ENCODE measurements around the gene NELFB. TPM values are rescaled to one million over a fixed set of nuclear protein-coding genes. Genes with fewer than 3 reads are reported as not detected.

NELFB gene
- polyA plus RNA-seq, 1 donor (not counting 4 experiments of a cell fraction or from before 2014, with no cell fraction given), result 25.1 TPM

DNA sequence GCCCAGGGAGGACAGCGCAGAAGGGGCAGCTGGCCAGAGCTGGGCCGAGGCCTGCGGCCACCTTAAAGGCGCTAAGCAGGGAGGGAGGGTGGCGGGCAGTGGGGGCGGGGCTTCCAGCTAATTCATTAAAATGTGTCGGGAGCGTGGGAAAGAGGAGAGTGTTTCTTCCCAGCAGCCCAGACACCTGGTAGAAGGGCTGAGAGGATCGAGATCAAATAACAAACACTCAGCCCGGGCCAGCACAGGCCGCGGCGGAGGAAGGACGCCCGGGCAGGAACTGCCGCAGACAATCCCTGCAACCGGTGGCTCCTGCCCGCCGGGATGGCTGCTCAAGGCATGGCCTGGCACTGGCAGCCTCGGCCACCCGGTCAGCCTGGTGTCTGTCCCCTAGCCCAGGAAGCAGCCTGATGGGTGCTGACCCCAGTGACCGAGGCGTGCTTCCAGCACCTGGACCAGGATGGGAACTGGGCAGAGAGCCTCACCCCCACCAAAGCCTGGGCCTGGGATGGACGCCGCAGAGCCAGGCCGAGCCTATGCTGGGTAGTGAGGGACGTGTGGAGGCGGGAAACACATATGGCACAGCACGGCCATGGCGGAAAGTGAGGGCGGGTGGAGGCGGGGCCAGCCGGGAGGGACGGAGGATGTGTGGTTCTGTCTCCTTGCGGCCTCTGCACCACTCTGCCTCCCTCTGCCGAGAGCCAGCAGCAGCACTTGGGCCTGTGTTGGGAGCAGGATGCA is 50.1 kb downstream of the NELFB start:
- Histone ChIP-seq H2AFZ (ENCODE audit: control insufficient read depth, low read length) (peak overlapping the region; percentile 87), H3K4me1 (ENCODE audit: control insufficient read depth, extremely low read depth, insufficient read depth, low read length) (peaks cover 27% of the 10 kb centered on the region), H3K27me3 (ENCODE audit: control insufficient read depth, extremely low read depth, insufficient read depth, low read length) (peaks cover 12% of the 10 kb centered on the region), H3K9me1 (ENCODE audit: control insufficient read depth, extremely low read depth, insufficient read depth, low read length) (no peaks in the 10 kb centered on the region), H4K20me1 (ENCODE audit: control insufficient read depth, extremely low read depth, insufficient read depth, low read length) (no peaks in the 10 kb centered on the region), H3K9me3 (ENCODE audit: control insufficient read depth, low read depth, low read length) (no peaks in the 10 kb centered on the region), H3K4me3 (ENCODE audit: control insufficient read depth in 2 of 3, extremely low read depth in 1 of 3, insufficient read depth in 2 of 3, low read depth in 1 of 3, low read length in 3 of 3) (no peak overlapping the region), H3K36me3 (ENCODE audit: control insufficient read depth in 2 of 2, extremely low read depth in 1 of 2, insufficient read depth in 2 of 2, low read length in 2 of 2) (no peaks in the 10 kb centered on the region), H3K79me2 (ENCODE audit: control insufficient read depth, insufficient read depth, low read length) (no peaks in the 10 kb centered on the region), H3K9ac (ENCODE audit: control insufficient read depth, extremely low read depth, insufficient read depth, low read length) (peak overlapping the region; percentile 42), H3K4me2 (ENCODE audit: control insufficient read depth, extremely low read depth, insufficient read depth, low read depth, low read length) (peak overlapping the region; percentile 31), H3K27ac (ENCODE audit: control insufficient read depth, insufficient read depth, low read length) (peak overlapping the region; percentile 29)
- FAIRE-seq, result no peak
- no peak for DNase-seq (ENCODE audit: low read depth, low spot score)
- dilution Hi-C loops (cut with MboI; ENCODE audit: extremely low pct_ligation_motif_present, low sequenced_read_pairs), result no loop called here
- TF ChIP-seq, protein P1, sequence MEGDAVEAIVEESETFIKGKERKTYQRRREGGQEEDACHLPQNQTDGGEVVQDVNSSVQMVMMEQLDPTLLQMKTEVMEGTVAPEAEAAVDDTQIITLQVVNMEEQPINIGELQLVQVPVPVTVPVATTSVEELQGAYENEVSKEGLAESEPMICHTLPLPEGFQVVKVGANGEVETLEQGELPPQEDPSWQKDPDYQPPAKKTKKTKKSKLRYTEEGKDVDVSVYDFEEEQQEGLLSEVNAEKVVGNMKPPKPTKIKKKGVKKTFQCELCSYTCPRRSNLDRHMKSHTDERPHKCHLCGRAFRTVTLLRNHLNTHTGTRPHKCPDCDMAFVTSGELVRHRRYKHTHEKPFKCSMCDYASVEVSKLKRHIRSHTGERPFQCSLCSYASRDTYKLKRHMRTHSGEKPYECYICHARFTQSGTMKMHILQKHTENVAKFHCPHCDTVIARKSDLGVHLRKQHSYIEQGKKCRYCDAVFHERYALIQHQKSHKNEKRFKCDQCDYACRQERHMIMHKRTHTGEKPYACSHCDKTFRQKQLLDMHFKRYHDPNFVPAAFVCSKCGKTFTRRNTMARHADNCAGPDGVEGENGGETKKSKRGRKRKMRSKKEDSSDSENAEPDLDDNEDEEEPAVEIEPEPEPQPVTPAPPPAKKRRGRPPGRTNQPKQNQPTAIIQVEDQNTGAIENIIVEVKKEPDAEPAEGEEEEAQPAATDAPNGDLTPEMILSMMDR (optimal IDR thresholded peaks at IDR 0.05 in 1 of 3, IDR thresholded peaks at IDR 0.05 in 1 of 3, conservative IDR thresholded peaks at IDR 0.05 in 1 of 3; ENCODE audit: extremely low read depth in 1 of 3, insufficient read depth in 2 of 3, low read length in 3 of 3), result peak in 1 of 3 experiments; percentile 20
- no peak for TF ChIP-seq EZH2 (IDR thresholded peaks at IDR 0.05; ENCODE audit: low read length)

DNA sequence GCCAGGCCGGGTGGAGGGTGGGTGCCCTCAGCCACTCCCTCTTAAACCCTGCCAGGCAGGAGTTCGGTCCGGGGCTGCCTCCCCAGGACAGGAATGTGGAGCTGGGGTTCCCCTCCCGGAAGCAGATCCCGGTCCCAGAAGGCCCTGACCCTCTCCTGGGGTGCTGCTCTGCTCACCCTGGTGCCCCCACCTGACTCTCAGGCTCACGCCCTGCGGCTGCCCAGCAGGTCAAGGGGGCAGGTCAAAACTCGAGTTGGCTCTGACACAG is 50.6 kb downstream of the NELFB start:
- Histone ChIP-seq H3K27ac (ENCODE audit: control insufficient read depth, insufficient read depth, low read length) (peak overlapping the region; percentile 8), H3K79me2 (ENCODE audit: control insufficient read depth, insufficient read depth, low read length) (no peaks in the 10 kb centered on the region), H3K4me1 (ENCODE audit: control insufficient read depth, extremely low read depth, insufficient read depth, low read length) (peaks cover 31% of the 10 kb centered on the region), H4K20me1 (ENCODE audit: control insufficient read depth, extremely low read depth, insufficient read depth, low read length) (no peaks in the 10 kb centered on the region), H2AFZ (ENCODE audit: control insufficient read depth, low read length) (peak overlapping the region; percentile 87), H3K9me3 (ENCODE audit: control insufficient read depth, low read depth, low read length) (no peaks in the 10 kb centered on the region), H3K36me3 (ENCODE audit: control insufficient read depth in 2 of 2, extremely low read depth in 1 of 2, insufficient read depth in 2 of 2, low read length in 2 of 2) (no peaks in the 10 kb centered on the region), H3K27me3 (ENCODE audit: control insufficient read depth, extremely low read depth, insufficient read depth, low read length) (peaks cover 12% of the 10 kb centered on the region), H3K9ac (ENCODE audit: control insufficient read depth, extremely low read depth, insufficient read depth, low read length) (no peak overlapping the region), H3K9me1 (ENCODE audit: control insufficient read depth, extremely low read depth, insufficient read depth, low read length) (no peaks in the 10 kb centered on the region), H3K4me2 (ENCODE audit: control insufficient read depth, extremely low read depth, insufficient read depth, low read depth, low read length) (peak overlapping the region; percentile 10), H3K4me3 (ENCODE audit: control insufficient read depth in 2 of 3, extremely low read depth in 1 of 3, insufficient read depth in 2 of 3, low read depth in 1 of 3, low read length in 3 of 3) (no peak overlapping the region)
- dilution Hi-C loops (cut with MboI; ENCODE audit: extremely low pct_ligation_motif_present, low sequenced_read_pairs), result no loop called here
- TF ChIP-seq, protein P1 (optimal IDR thresholded peaks at IDR 0.05 in 1 of 3, IDR thresholded peaks at IDR 0.05 in 1 of 3, conservative IDR thresholded peaks at IDR 0.05 in 1 of 3; ENCODE audit: extremely low read depth in 1 of 3, insufficient read depth in 2 of 3, low read length in 3 of 3), result no peak
- no peak for TF ChIP-seq EZH2 (IDR thresholded peaks at IDR 0.05; ENCODE audit: low read length)
- no peak for DNase-seq (ENCODE audit: low read depth, low spot score)
- FAIRE-seq, result no peak
